Parathyroid adenoma (tissue), 2 donors: Measurements from ENCODE around the gene GRK3.
"Not testable (repeated sequence)": the region's sequence is repeated elsewhere in the genome, so short reads cannot be mapped to it uniquely, and the experiment has no call there.

ENCODE experiments used
- H2AFZ ChIP-seq: fragments of 300-600 bp; sonication (generic); one replicate; pipeline ENCODE4 v1.7.0; 2017; ENCODE audit warnings: antibody characterized with exemption, mild to moderate bottlenecking
- H3K27ac ChIP-seq: fragments of 300-600 bp; sonication (generic); one replicate; pipeline ENCODE4 v1.7.0; 2017
- H3K27me3 ChIP-seq: fragments of 300-600 bp; sonication (generic); one replicate; pipeline ENCODE4 v1.7.0; 2017; ENCODE audit warnings: low read length; ENCODE audit not compliant: control insufficient read depth, insufficient read depth
- H3K36me3 ChIP-seq: fragments of 300-600 bp; sonication (generic); one replicate; pipeline ENCODE4 v1.7.0; 2017; ENCODE audit warnings: low read length; ENCODE audit not compliant: control insufficient read depth, insufficient read depth
- H3K4me1 ChIP-seq: fragments of 300-600 bp; sonication (generic); one replicate; pipeline ENCODE4 v1.7.0; 2017; ENCODE audit warnings: control low read depth
- H3K4me2 ChIP-seq: fragments of 300-600 bp; sonication (generic); one replicate; pipeline ENCODE4 v1.7.0; 2017; ENCODE audit warnings: low read length
- H3K4me3 ChIP-seq: fragments of 300-600 bp; sonication (generic); one replicate; pipeline ENCODE4 v1.7.0; 2017; ENCODE audit warnings: low read depth, low read length
- H3K79me2 ChIP-seq: fragments of 300-600 bp; sonication (generic); one replicate; pipeline ENCODE4 v1.7.0; 2017; ENCODE audit warnings: control low read depth
- H3K9ac ChIP-seq: fragments of 300-600 bp; sonication (generic); one replicate; pipeline ENCODE4 v1.7.0; 2017; ENCODE audit warnings: mild to moderate bottlenecking
- H3K9me3 ChIP-seq: fragments of 300-600 bp; sonication (generic); one replicate; pipeline ENCODE4 v1.7.0; 2017; ENCODE audit warnings: low read length; ENCODE audit not compliant: control insufficient read depth
- TF ChIP-seq, protein P1 (sequence below): fragments of 300-600 bp; sonication (generic); IDR thresholded peaks from one replicate; pipeline ENCODE4 v1.7.0; 2017; ENCODE audit warnings: antibody characterized with exemption, mild to moderate bottlenecking
- donor health status: primary hyperparathyroidism.

Gene GRK3

DNA sequence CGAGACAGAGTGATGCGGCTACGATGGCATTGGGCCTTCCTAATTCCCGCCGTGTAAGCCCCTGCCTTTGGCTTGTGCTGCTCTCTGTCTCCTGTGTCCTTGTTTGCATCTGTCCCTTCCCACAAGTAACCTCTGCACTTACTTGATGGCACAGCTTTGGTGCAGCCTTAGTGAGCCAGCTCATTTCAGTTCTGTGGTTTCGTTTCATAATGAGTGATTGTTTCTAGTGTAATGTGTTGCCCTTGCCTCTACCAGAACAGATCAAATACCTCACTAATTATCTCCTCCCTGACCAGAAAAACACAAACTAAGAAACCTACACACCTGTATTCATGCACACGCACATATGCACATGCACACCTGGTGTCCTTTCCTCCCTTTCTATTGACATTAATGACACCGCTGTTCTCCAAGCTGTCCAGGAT lies 58.8 kb downstream of the GRK3 start:
- Histone ChIP-seq H3K4me1 (no peaks in the 10 kb centered on the region), H3K4me3 (no peak overlapping the region), H2AFZ (no peak overlapping the region), H3K27me3 (no peaks in the 10 kb centered on the region), H3K27ac (no peak overlapping the region), H3K9ac (no peak overlapping the region), H3K9me3 (no peaks in the 10 kb centered on the region), H3K4me2 (no peak overlapping the region), H3K36me3 (no peaks in the 10 kb centered on the region), H3K79me2 (no peaks in the 10 kb centered on the region)
- TF ChIP-seq, protein P1, sequence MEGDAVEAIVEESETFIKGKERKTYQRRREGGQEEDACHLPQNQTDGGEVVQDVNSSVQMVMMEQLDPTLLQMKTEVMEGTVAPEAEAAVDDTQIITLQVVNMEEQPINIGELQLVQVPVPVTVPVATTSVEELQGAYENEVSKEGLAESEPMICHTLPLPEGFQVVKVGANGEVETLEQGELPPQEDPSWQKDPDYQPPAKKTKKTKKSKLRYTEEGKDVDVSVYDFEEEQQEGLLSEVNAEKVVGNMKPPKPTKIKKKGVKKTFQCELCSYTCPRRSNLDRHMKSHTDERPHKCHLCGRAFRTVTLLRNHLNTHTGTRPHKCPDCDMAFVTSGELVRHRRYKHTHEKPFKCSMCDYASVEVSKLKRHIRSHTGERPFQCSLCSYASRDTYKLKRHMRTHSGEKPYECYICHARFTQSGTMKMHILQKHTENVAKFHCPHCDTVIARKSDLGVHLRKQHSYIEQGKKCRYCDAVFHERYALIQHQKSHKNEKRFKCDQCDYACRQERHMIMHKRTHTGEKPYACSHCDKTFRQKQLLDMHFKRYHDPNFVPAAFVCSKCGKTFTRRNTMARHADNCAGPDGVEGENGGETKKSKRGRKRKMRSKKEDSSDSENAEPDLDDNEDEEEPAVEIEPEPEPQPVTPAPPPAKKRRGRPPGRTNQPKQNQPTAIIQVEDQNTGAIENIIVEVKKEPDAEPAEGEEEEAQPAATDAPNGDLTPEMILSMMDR: no peak

GRCh38 chr22:25623851-25624250 lies 59.4 kb downstream of the GRK3 start:
- Histone ChIP-seq H2AFZ (no peak overlapping the region), H3K36me3 (no peaks in the 10 kb centered on the region), H3K79me2 (no peaks in the 10 kb centered on the region), H3K4me2 (no peak overlapping the region), H3K9ac (no peak overlapping the region), H3K4me3 (no peak overlapping the region), H3K27ac (no peak overlapping the region), H3K4me1 (no peaks in the 10 kb centered on the region), H3K9me3 (no peaks in the 10 kb centered on the region), H3K27me3 (no peaks in the 10 kb centered on the region)
- TF ChIP-seq, protein P1: no peak

- Histone ChIP-seq H3K9me3 (no peaks in the 10 kb centered on the region), H3K27me3 (no peaks in the 10 kb centered on the region), H3K4me2 (no peak overlapping the region), H3K27ac (no peak overlapping the region), H3K4me1 (no peaks in the 10 kb centered on the region), H3K4me3 (no peak overlapping the region), H3K79me2 (no peaks in the 10 kb centered on the region), H3K36me3 (no peaks in the 10 kb centered on the region), H3K9ac (no peak overlapping the region), H2AFZ (no peak overlapping the region)
- TF ChIP-seq, protein P1: no peak
Measured at GRCh38 chr22:25624476-25624875, 60.0 kb downstream of the GRK3 start.

GRCh38 chr22:25625747-25626623 lies 61.5 kb downstream of the GRK3 start:
- H3K27ac ChIP-seq, H3K4me1 ChIP-seq, H3K4me3 ChIP-seq, H3K36me3 ChIP-seq, H3K9ac ChIP-seq, H2AFZ ChIP-seq, H3K4me2 ChIP-seq, H3K79me2 ChIP-seq, H3K27me3 ChIP-seq, H3K9me3 ChIP-seq: not testable (repeated sequence)

DNA sequence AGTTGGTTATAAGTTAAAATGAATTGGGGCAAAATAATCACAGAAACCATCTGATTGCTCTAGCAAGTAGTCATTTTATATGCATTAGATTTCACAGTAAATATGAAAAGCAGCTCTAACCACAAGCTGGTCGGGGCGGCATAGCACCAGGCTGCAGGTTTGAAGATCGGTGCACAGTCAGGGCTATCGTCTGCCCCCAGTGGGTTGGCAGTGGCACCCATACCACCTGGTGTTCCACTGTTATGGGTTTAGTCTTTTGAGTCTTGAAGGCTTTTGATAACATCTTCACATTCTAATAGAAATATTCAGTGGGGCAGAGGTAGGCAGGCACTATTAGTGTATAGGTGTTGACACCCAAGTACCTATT lies 62.1 kb downstream of the GRK3 start:
- H2AFZ ChIP-seq: no peak overlapping the region
- H3K36me3 ChIP-seq: no peaks in the 10 kb centered on the region
- no peak overlapping the region for H3K4me3 ChIP-seq
- no peaks in the 10 kb centered on the region for H3K9me3 ChIP-seq
- H3K9ac ChIP-seq: no peak overlapping the region
- H3K4me1 ChIP-seq: no peaks in the 10 kb centered on the region
- TF ChIP-seq, protein P1: no peak
- no peaks in the 10 kb centered on the region for H3K27me3 ChIP-seq
- H3K27ac ChIP-seq: no peak overlapping the region
- H3K4me2 ChIP-seq: no peak overlapping the region
- no peaks in the 10 kb centered on the region for H3K79me2 ChIP-seq
